Fibroblast of lung (primary cell): ENCODE data around the gene DGAT2. TPM values are rescaled to one million over a fixed set of nuclear protein-coding genes. Genes with fewer than 3 reads are reported as not detected.
"Not testable (repeated sequence)": the region's sequence is repeated elsewhere in the genome, so short reads cannot be mapped to it uniquely, and the experiment has no call there.

Experiments
- DNase-seq, 2 donors: peaks; one replicate each; pipeline versions ENCODE4 v3.0.0 to v3.0.0-alpha.2; 2010; ENCODE audit warnings: low read depth in 2 of 2
- H2AFZ ChIP-seq: 2 replicates; pipeline ENCODE4 v1.5.1; 2012; ENCODE audit warnings: low read length, control low read depth, inconsistent platforms
- H3K27ac ChIP-seq: 2 replicates; pipeline ENCODE4 v1.5.1; 2011; ENCODE audit warnings: low read length, control low read depth; ENCODE audit not compliant: insufficient read depth
- H3K27me3 ChIP-seq: 2 replicates; pipeline ENCODE4 v1.5.1; 2011; ENCODE audit warnings: mild to moderate bottlenecking, low read length; ENCODE audit not compliant: control insufficient read depth, insufficient read depth
- H3K36me3 ChIP-seq: 2 replicates; pipeline ENCODE4 v1.5.1; 2011; ENCODE audit warnings: low read length; ENCODE audit not compliant: control insufficient read depth, insufficient read depth
- H3K4me1 ChIP-seq: 2 replicates; pipeline ENCODE4 v1.5.1; 2011; ENCODE audit warnings: low read length; ENCODE audit not compliant: control insufficient read depth, insufficient read depth; ENCODE audit errors: extremely low read depth
- H3K4me2 ChIP-seq: 2 replicates; pipeline ENCODE4 v1.5.1; 2011; ENCODE audit warnings: low read length, control low read depth; ENCODE audit not compliant: insufficient read depth; ENCODE audit errors: extremely low read depth
- H3K4me3 ChIP-seq, 4 experiments: fragments of 200-600 bp in 1 of 4; sonication (generic) in 1 of 4; replicated peaks in 1 of 4; 2 replicates each; pipeline ENCODE4 v1.5.1; 2011 to 2016; ENCODE audit warnings: low read length in 4 of 4, low read depth in 3 of 4, mild to moderate bottlenecking in 3 of 4, control low read depth in 2 of 4, inconsistent platforms in 1 of 4, mixed read lengths in 1 of 4; ENCODE audit not compliant: insufficient read depth in 1 of 4; ENCODE audit errors: control extremely low read depth in 1 of 4
- H3K79me2 ChIP-seq: 2 replicates; pipeline ENCODE4 v1.5.1; 2012; ENCODE audit warnings: mild to moderate bottlenecking, low read length, inconsistent platforms; ENCODE audit not compliant: control insufficient read depth, insufficient read depth
- H3K9ac ChIP-seq: 2 replicates; pipeline ENCODE4 v1.5.1; 2011; ENCODE audit warnings: mild to moderate bottlenecking, low read length, control low read depth; ENCODE audit not compliant: insufficient read depth
- H3K9me3 ChIP-seq: 2 replicates; pipeline ENCODE4 v1.5.1; 2012; ENCODE audit warnings: low read depth, low read length; ENCODE audit not compliant: control insufficient read depth, insufficient read depth
- H4K20me1 ChIP-seq: 2 replicates; pipeline ENCODE4 v1.5.1; 2011; ENCODE audit warnings: low read length; ENCODE audit not compliant: control insufficient read depth, insufficient read depth; ENCODE audit errors: extremely low read depth
- CTCF ChIP-seq, 2 donors: IDR thresholded peaks in 1 of 2; conservative IDR thresholded peaks in 1 of 2; 1 replicate in 1 of 2; 2 replicates in 1 of 2; pipeline ENCODE4 v1.5.1; 2011 to 2012; ENCODE audit warnings: low read length in 2 of 2, control low read depth in 1 of 2, inconsistent platforms in 1 of 2, low read depth in 1 of 2, mild to moderate bottlenecking in 1 of 2
- EZH2 ChIP-seq: IDR thresholded peaks from 2 replicates; pipeline ENCODE4 v1.5.1; 2012; ENCODE audit warnings: low read length, control low read depth, mild to moderate bottlenecking; ENCODE audit errors: missing control alignments
- polyA plus RNA-seq, 2 donors: library from polyadenylated mRNA; depleted of rRNA in 1 of 2; stranded (reverse) in 1 of 2; unstranded in 1 of 2; fragments of >200 nt; gene quantifications; 2 replicates each; pipeline ENCODE4 v1.2.1, GENCODE V29; 2011 to 2012; ENCODE audit warnings: missing spikeins in 1 of 2
- total RNA-seq: library from RNA; depleted of rRNA; stranded (reverse); fragments of >200 nt; gene quantifications from 2 replicates; pipeline ENCODE4 v1.2.1, GENCODE V29; 2014

Gene DGAT2
- total and polyA plus RNA-seq, 2 donors (not counting 1 experiment from before 2014, with no cell fraction given) = 0.32 to 1.3 TPM

GRCh38 chr11:75735181-75735845 lies 33.3 kb upstream of the DGAT2 start:
- H3K36me3 ChIP-seq = no peaks in the 10 kb centered on the region
- no peaks in the 10 kb centered on the region for H3K4me1 ChIP-seq
- no peak for DNase-seq
- H3K9ac ChIP-seq = no peak overlapping the region
- H3K4me3 ChIP-seq = no peak overlapping the region
- no peaks in the 10 kb centered on the region for H4K20me1 ChIP-seq
- H3K27ac ChIP-seq = no peak overlapping the region
- no peaks in the 10 kb centered on the region for H3K79me2 ChIP-seq
- TF ChIP-seq EZH2 (no peak), CTCF (conservative IDR thresholded peaks at IDR 0.05 in 1 of 2, IDR thresholded peaks at IDR 0.05 in 1 of 2; ENCODE audit: low read depth in 1 of 2, low read length in 2 of 2) (no peak)
- H2AFZ ChIP-seq = no peak overlapping the region
- no peaks in the 10 kb centered on the region for H3K9me3 ChIP-seq
- peaks cover 12% of the 10 kb centered on the region for H3K27me3 ChIP-seq
- H3K4me2 ChIP-seq = no peak overlapping the region

- Histone ChIP-seq H3K27me3 (peaks cover 21% of the 10 kb centered on the region), H3K79me2 (no peaks in the 10 kb centered on the region), H4K20me1 (no peaks in the 10 kb centered on the region), H3K4me3 (no peak overlapping the region), H2AFZ (no peak overlapping the region), H3K9ac (no peak overlapping the region), H3K27ac (no peak overlapping the region), H3K4me1 (no peaks in the 10 kb centered on the region), H3K9me3 (no peaks in the 10 kb centered on the region), H3K4me2 (no peak overlapping the region), H3K36me3 (no peaks in the 10 kb centered on the region)
- DNase-seq = no peak
- TF ChIP-seq EZH2 (no peak), CTCF (conservative IDR thresholded peaks at IDR 0.05 in 1 of 2, IDR thresholded peaks at IDR 0.05 in 1 of 2; ENCODE audit: low read depth in 1 of 2, low read length in 2 of 2) (no peak)
These were observed 31.3 kb upstream of the DGAT2 start for GRCh38 chr11:75737314-75737713.

- Histone ChIP-seq H4K20me1 (no peaks in the 10 kb centered on the region), H3K27ac (no peak overlapping the region), H3K4me3 (no peak overlapping the region), H3K9ac (no peak overlapping the region), H3K4me1 (no peaks in the 10 kb centered on the region), H3K79me2 (no peaks in the 10 kb centered on the region), H3K27me3 (peaks cover 25% of the 10 kb centered on the region), H3K36me3 (no peaks in the 10 kb centered on the region), H3K4me2 (no peak overlapping the region), H3K9me3 (no peaks in the 10 kb centered on the region), H2AFZ (no peak overlapping the region)
- no peak for DNase-seq
- TF ChIP-seq CTCF (conservative IDR thresholded peaks at IDR 0.05 in 1 of 2, IDR thresholded peaks at IDR 0.05 in 1 of 2; ENCODE audit: low read depth in 1 of 2, low read length in 2 of 2) (peak in 1 of 2 donors; percentile 7), EZH2 (no peak)
These were observed 27.9 kb upstream of the DGAT2 start for GRCh38 chr11:75740681-75741080.

GRCh38 chr11:75743159-75743558 lies 25.4 kb upstream of the DGAT2 start:
- H3K4me3 ChIP-seq, H3K27ac ChIP-seq, H3K36me3 ChIP-seq, H2AFZ ChIP-seq, H3K4me2 ChIP-seq, H3K79me2 ChIP-seq, H4K20me1 ChIP-seq, H3K4me1 ChIP-seq, DNase-seq, H3K9me3 ChIP-seq, H3K9ac ChIP-seq: not testable (repeated sequence)
- H3K27me3 ChIP-seq = peaks cover 25% of the 10 kb centered on the region
